Lower lobe of right lung (tissue), 2 donors: ENCODE results near the gene ABCA7. TPM values are rescaled to one million over a fixed set of nuclear protein-coding genes. Genes with fewer than 3 reads are reported as not detected.
A peak's percentile ranks its signal among the peaks of the same experiment; 100 is the strongest.

Experiments used
- ATAC-seq, 2 donors: fragments of 200-7000 bp; cut with Tn5 transposase; one replicate each; pipeline ENCODE4 v1.9.1; 2020 to 2022; ENCODE audit warnings: mild to moderate bottlenecking in 2 of 2, moderate library complexity in 2 of 2
- DNase-seq: peaks from one replicate; pipeline ENCODE4 v3.0.0-alpha.2; 2020
- H3K27ac ChIP-seq: fragments of 200-600 bp; one replicate; pipeline ENCODE4 v1.8.0; 2022
- H3K27me3 ChIP-seq: fragments of 200-600 bp; one replicate; pipeline ENCODE4 v1.8.0; 2022; ENCODE audit warnings: low read depth
- H3K36me3 ChIP-seq: fragments of 200-600 bp; one replicate; pipeline ENCODE4 v1.8.0; 2022; ENCODE audit warnings: mild to moderate bottlenecking
- H3K4me1 ChIP-seq: fragments of 200-600 bp; one replicate; pipeline ENCODE4 v1.8.0; 2022
- H3K4me3 ChIP-seq: fragments of 200-600 bp; one replicate; pipeline ENCODE4 v1.8.0; 2022; ENCODE audit warnings: mild to moderate bottlenecking
- H3K9me3 ChIP-seq: fragments of 200-600 bp; one replicate; pipeline ENCODE4 v1.8.0; 2022
- CTCF ChIP-seq: fragments of 200-600 bp; IDR thresholded peaks from one replicate; pipeline ENCODE4 v1.8.0; 2022; ENCODE audit warnings: antibody characterized with exemption, mild to moderate bottlenecking
- intact Hi-C: fragments of 100-400 bp; cut with DNase I; formaldehyde crosslinking; loops from one replicate; pipeline ENCODE4 v1.11.0; 2022
- total RNA-seq: library from RNA; stranded (reverse); fragmentation: NEBNext Ultra II Directional; extraction: Animal tissue kit (Norgen Biotek cat#: 25700); gene quantifications from one replicate; pipeline ENCODE4 v1.2.1, GENCODE V29; 2021
- donor health status: DM: no; HTN: yes; CAD: no; lungs with severe emphysema.

Gene ABCA7
- total RNA-seq, 1 donor from 2014 or later, result 53.3 TPM

- Histone ChIP-seq H3K9me3 (no peaks in the 10 kb centered on the region), H3K4me3 (peak overlapping the region; percentile 91), H3K4me1 (peaks cover 57% of the 10 kb centered on the region), H3K27me3 (no peaks in the 10 kb centered on the region), H3K36me3 (peaks cover 15% of the 10 kb centered on the region), H3K27ac (peak overlapping the region; percentile 98)
- ATAC-seq (peak; percentile 5 to 10), DNase-seq (no peak)
- TF ChIP-seq CTCF, result no peak
- intact Hi-C loops, result no loop called here
Measured at GRCh38 chr19:1026783-1027649, 12.9 kb upstream of the ABCA7 start.

- Histone ChIP-seq H3K36me3 (peaks cover 21% of the 10 kb centered on the region), H3K27ac (peak overlapping the region; percentile 98), H3K27me3 (no peaks in the 10 kb centered on the region), H3K4me1 (peaks cover 51% of the 10 kb centered on the region), H3K9me3 (no peaks in the 10 kb centered on the region), H3K4me3 (peak overlapping the region; percentile 91)
- intact Hi-C loops, result no loop called here
- TF ChIP-seq CTCF, result no peak
- ATAC-seq (peak in 1 of 2 donors; percentile 5), DNase-seq (no peak)
Measured at GRCh38 chr19:1027650-1028061, 12.3 kb upstream of the ABCA7 start.

- H3K4me3 ChIP-seq, result peak overlapping the region; percentile 91
- H3K27ac ChIP-seq, result peak overlapping the region; percentile 98
- intact Hi-C loops, result no loop called here
- H3K4me1 ChIP-seq, result peaks cover 46% of the 10 kb centered on the region
- ATAC-seq, result peak; percentile 79 to 85
- no peak for TF ChIP-seq CTCF
- peak; percentile 87 for DNase-seq
- no peaks in the 10 kb centered on the region for H3K9me3 ChIP-seq
- no peaks in the 10 kb centered on the region for H3K27me3 ChIP-seq
- peaks cover 28% of the 10 kb centered on the region for H3K36me3 ChIP-seq
Measured at GRCh38 chr19:1028062-1028926, 11.6 kb upstream of the ABCA7 start.

GRCh38 chr19:1032264-1032867 lies 7.5 kb upstream of the ABCA7 start:
- intact Hi-C loops, result no loop called here
- TF ChIP-seq CTCF, result no peak
- DNase-seq (no peak), ATAC-seq (no peak)
- no peak overlapping the region for H3K4me3 ChIP-seq
- H3K9me3 ChIP-seq, result no peaks in the 10 kb centered on the region
- H3K27ac ChIP-seq, result no peak overlapping the region
- H3K4me1 ChIP-seq, result peaks cover 28% of the 10 kb centered on the region
- peaks cover 53% of the 10 kb centered on the region for H3K36me3 ChIP-seq
- no peaks in the 10 kb centered on the region for H3K27me3 ChIP-seq

GRCh38 chr19:1035998-1036621 lies 3.8 kb upstream of the ABCA7 start:
- no peak overlapping the region for H3K4me3 ChIP-seq
- H3K36me3 ChIP-seq, result peaks cover 57% of the 10 kb centered on the region
- intact Hi-C loops, result no loop called here
- peaks cover 28% of the 10 kb centered on the region for H3K4me1 ChIP-seq
- no peak for DNase-seq
- H3K27me3 ChIP-seq, result no peaks in the 10 kb centered on the region
- no peak for TF ChIP-seq CTCF
- H3K27ac ChIP-seq, result no peak overlapping the region
- no peak for ATAC-seq
- no peaks in the 10 kb centered on the region for H3K9me3 ChIP-seq
